Measurements from ENCODE around the gene ASIC2. TPM values are rescaled to one million over a fixed set of nuclear protein-coding genes. Genes with fewer than 3 reads are reported as not detected.

ASIC2 gene
- total RNA-seq, 1 experiment from 2014 or later: not detected

- Histone ChIP-seq H3K79me2 (ENCODE audit: low read length) (no peaks in the 10 kb centered on the region), H3K36me3 (ENCODE audit: insufficient read depth, low read length) (no peaks in the 10 kb centered on the region), H3K9me2 (replicated peaks; ENCODE audit: insufficient read depth, low read length) (no peaks in the 10 kb centered on the region), H4K20me1 (ENCODE audit: insufficient read depth, low read depth, low read length) (no peaks in the 10 kb centered on the region), H3K27ac (ENCODE audit: low read length) (no peak overlapping the region), H3K9ac (ENCODE audit: low read length) (no peak overlapping the region), H3K9me3 (ENCODE audit: low read length) (no peaks in the 10 kb centered on the region), H3K4me3 (ENCODE audit: low read length) (no peak overlapping the region), H3K27me3 (ENCODE audit: low read length) (no peaks in the 10 kb centered on the region), H3K4me2 (ENCODE audit: low read depth, low read length, poor library complexity, severe bottlenecking) (no peak overlapping the region), H3K4me1 (ENCODE audit: low read length) (no peaks in the 10 kb centered on the region), H2AFZ (ENCODE audit: low read length) (no peak overlapping the region)
- no peak for DNase-seq
Measured at GRCh38 chr17:33028778-33029177, 264.3 kb downstream of the ASIC2 start.

GRCh38 chr17:33028061-33028460 is 265.0 kb downstream of the ASIC2 start:
- H4K20me1 ChIP-seq (ENCODE audit: insufficient read depth, low read depth, low read length): no peaks in the 10 kb centered on the region
- H3K27me3 ChIP-seq (ENCODE audit: low read length): no peaks in the 10 kb centered on the region
- no peak overlapping the region for H3K4me2 ChIP-seq (ENCODE audit: low read depth, low read length, poor library complexity, severe bottlenecking)
- H3K9me3 ChIP-seq (ENCODE audit: low read length): no peaks in the 10 kb centered on the region
- H3K4me1 ChIP-seq (ENCODE audit: low read length): no peaks in the 10 kb centered on the region
- no peak overlapping the region for H2AFZ ChIP-seq (ENCODE audit: low read length)
- no peaks in the 10 kb centered on the region for H3K9me2 ChIP-seq (replicated peaks; ENCODE audit: insufficient read depth, low read length)
- no peak overlapping the region for H3K9ac ChIP-seq (ENCODE audit: low read length)
- no peak overlapping the region for H3K4me3 ChIP-seq (ENCODE audit: low read length)
- H3K79me2 ChIP-seq (ENCODE audit: low read length): no peaks in the 10 kb centered on the region
- DNase-seq: no peak
- no peak overlapping the region for H3K27ac ChIP-seq (ENCODE audit: low read length)
- H3K36me3 ChIP-seq (ENCODE audit: insufficient read depth, low read length): no peaks in the 10 kb centered on the region

GRCh38 chr17:33024688-33025486 is 268.2 kb downstream of the ASIC2 start:
- no peaks in the 10 kb centered on the region for H3K36me3 ChIP-seq (ENCODE audit: insufficient read depth, low read length)
- H4K20me1 ChIP-seq (ENCODE audit: insufficient read depth, low read depth, low read length): no peaks in the 10 kb centered on the region
- H3K9ac ChIP-seq (ENCODE audit: low read length): no peak overlapping the region
- no peaks in the 10 kb centered on the region for H3K9me3 ChIP-seq (ENCODE audit: low read length)
- no peak overlapping the region for H3K27ac ChIP-seq (ENCODE audit: low read length)
- H2AFZ ChIP-seq (ENCODE audit: low read length): no peak overlapping the region
- no peak for DNase-seq
- H3K4me2 ChIP-seq (ENCODE audit: low read depth, low read length, poor library complexity, severe bottlenecking): no peak overlapping the region
- H3K79me2 ChIP-seq (ENCODE audit: low read length): no peaks in the 10 kb centered on the region
- H3K4me3 ChIP-seq (ENCODE audit: low read length): no peak overlapping the region
- H3K4me1 ChIP-seq (ENCODE audit: low read length): no peaks in the 10 kb centered on the region
- H3K9me2 ChIP-seq (replicated peaks; ENCODE audit: insufficient read depth, low read length): no peaks in the 10 kb centered on the region
- no peaks in the 10 kb centered on the region for H3K27me3 ChIP-seq (ENCODE audit: low read length)

DNA sequence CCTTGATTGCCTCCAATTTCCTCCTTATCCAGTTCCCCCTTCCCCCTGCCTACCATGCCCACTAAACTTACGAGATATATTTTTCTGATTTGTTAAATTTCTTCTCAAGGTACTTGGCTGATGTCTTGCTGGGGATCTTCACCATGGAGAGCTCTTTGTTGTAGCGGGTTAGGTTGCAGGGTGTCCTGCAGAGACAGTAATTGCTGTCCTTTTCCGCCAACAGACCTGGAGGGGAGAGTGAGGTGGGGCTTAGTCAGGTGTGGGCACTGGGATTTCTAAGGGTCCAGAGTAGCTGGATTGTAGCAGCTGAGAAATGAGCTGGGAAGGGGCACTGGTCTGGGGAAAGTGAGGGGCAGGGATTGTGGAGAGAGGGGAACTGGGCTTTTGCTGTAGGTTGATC is 269.3 kb downstream of the ASIC2 start:
- Histone ChIP-seq H3K4me3 (ENCODE audit: low read length) (no peak overlapping the region), H3K4me1 (ENCODE audit: low read length) (no peaks in the 10 kb centered on the region), H3K36me3 (ENCODE audit: insufficient read depth, low read length) (no peaks in the 10 kb centered on the region), H3K9ac (ENCODE audit: low read length) (no peak overlapping the region), H3K9me3 (ENCODE audit: low read length) (no peaks in the 10 kb centered on the region), H3K4me2 (ENCODE audit: low read depth, low read length, poor library complexity, severe bottlenecking) (no peak overlapping the region), H3K79me2 (ENCODE audit: low read length) (no peaks in the 10 kb centered on the region), H3K27ac (ENCODE audit: low read length) (no peak overlapping the region), H4K20me1 (ENCODE audit: insufficient read depth, low read depth, low read length) (no peaks in the 10 kb centered on the region), H2AFZ (ENCODE audit: low read length) (no peak overlapping the region), H3K9me2 (replicated peaks; ENCODE audit: insufficient read depth, low read length) (no peaks in the 10 kb centered on the region), H3K27me3 (ENCODE audit: low read length) (no peaks in the 10 kb centered on the region)
- no peak for DNase-seq

DNA sequence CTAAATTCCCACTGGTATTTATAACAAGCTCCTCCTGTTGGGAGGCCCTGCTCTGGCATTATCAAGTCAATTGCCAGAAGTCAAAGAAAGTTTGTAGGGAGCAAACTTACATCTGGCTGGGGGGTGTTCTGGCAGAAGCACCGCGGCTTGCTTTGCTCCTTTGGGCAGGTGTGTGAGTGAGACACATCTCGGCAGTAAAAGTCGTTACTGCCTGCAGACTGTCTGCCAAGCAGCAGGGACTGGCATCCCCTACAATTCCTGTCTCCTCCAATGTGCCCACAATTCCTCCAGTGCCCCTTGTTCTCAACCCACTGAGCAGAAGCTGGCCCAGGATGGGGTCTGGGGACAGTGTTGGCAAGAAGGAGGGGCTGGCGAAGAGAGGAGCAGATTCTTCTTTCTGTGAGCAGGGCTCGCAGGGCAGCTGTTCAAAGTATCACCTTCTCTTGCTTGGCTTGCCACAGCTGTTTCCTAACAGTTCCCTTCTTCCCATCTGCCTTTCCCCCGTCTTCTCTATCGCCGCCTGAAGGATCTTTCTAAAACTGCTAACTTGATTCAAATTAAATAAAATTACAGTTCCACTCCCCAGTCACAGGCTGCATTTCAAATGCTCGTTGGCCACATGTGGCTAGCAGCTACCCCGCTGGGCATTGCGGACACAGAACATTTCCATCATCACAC is 271.2 kb downstream of the ASIC2 start:
- Histone ChIP-seq H3K9me3 (ENCODE audit: low read length) (no peaks in the 10 kb centered on the region), H3K27ac (ENCODE audit: low read length) (no peak overlapping the region), H3K9ac (ENCODE audit: low read length) (no peak overlapping the region), H3K4me3 (ENCODE audit: low read length) (no peak overlapping the region), H2AFZ (ENCODE audit: low read length) (no peak overlapping the region), H3K36me3 (ENCODE audit: insufficient read depth, low read length) (no peaks in the 10 kb centered on the region), H4K20me1 (ENCODE audit: insufficient read depth, low read depth, low read length) (no peaks in the 10 kb centered on the region), H3K79me2 (ENCODE audit: low read length) (no peaks in the 10 kb centered on the region), H3K4me1 (ENCODE audit: low read length) (no peaks in the 10 kb centered on the region), H3K4me2 (ENCODE audit: low read depth, low read length, poor library complexity, severe bottlenecking) (no peak overlapping the region), H3K27me3 (ENCODE audit: low read length) (no peaks in the 10 kb centered on the region), H3K9me2 (replicated peaks; ENCODE audit: insufficient read depth, low read length) (no peaks in the 10 kb centered on the region)
- no peak for DNase-seq

DNA sequence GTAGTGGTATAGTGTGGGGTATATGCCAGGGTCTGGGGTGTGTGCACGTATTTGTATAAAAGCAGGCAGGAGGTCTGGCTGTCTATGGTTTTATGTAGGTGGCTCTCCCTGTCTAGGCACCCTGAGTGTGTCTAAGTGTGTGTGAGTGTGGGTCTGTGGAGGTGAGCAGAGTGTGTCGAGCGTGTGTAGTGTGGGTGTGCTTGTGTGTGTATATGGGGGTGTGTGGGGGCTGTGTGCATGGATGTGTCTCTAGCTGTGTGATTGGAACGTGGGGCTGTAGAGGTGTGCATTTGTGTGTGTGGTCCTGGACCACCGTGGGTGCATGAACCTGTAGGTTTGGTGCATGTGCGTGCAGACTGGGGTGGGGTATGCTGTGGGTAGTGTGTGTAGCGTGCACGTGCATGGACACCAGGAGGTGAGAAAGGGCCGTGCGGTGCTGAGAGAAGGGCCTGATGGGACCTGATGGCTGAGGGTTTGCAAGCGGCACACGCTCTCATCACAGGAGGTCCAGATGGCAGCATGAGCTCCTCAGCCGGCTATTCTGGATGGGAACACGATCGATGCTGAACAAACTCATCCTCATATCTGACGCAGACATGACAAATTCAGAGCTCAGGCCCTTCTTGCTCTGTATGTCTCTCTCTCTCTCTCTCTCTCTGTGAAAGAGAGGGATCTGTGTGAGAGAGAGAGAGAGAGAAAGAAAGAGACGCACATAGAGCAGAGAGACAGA is 273.8 kb downstream of the ASIC2 start:
- no peaks in the 10 kb centered on the region for H3K4me1 ChIP-seq (ENCODE audit: low read length)
- H3K4me2 ChIP-seq (ENCODE audit: low read depth, low read length, poor library complexity, severe bottlenecking): no peak overlapping the region
- no peaks in the 10 kb centered on the region for H4K20me1 ChIP-seq (ENCODE audit: insufficient read depth, low read depth, low read length)
- H2AFZ ChIP-seq (ENCODE audit: low read length): no peak overlapping the region
- H3K27ac ChIP-seq (ENCODE audit: low read length): no peak overlapping the region
- no peaks in the 10 kb centered on the region for H3K9me3 ChIP-seq (ENCODE audit: low read length)
- DNase-seq: no peak
- no peaks in the 10 kb centered on the region for H3K9me2 ChIP-seq (replicated peaks; ENCODE audit: insufficient read depth, low read length)
- no peak overlapping the region for H3K9ac ChIP-seq (ENCODE audit: low read length)
- no peaks in the 10 kb centered on the region for H3K79me2 ChIP-seq (ENCODE audit: low read length)
- no peaks in the 10 kb centered on the region for H3K36me3 ChIP-seq (ENCODE audit: insufficient read depth, low read length)
- H3K4me3 ChIP-seq (ENCODE audit: low read length): no peak overlapping the region
- no peaks in the 10 kb centered on the region for H3K27me3 ChIP-seq (ENCODE audit: low read length)

- Histone ChIP-seq H3K4me2 (ENCODE audit: low read depth, low read length, poor library complexity, severe bottlenecking) (no peak overlapping the region), H3K9me2 (replicated peaks; ENCODE audit: insufficient read depth, low read length) (no peaks in the 10 kb centered on the region), H3K4me3 (ENCODE audit: low read length) (no peak overlapping the region), H3K79me2 (ENCODE audit: low read length) (no peaks in the 10 kb centered on the region), H3K27me3 (ENCODE audit: low read length) (no peaks in the 10 kb centered on the region), H3K4me1 (ENCODE audit: low read length) (no peaks in the 10 kb centered on the region), H3K36me3 (ENCODE audit: insufficient read depth, low read length) (no peaks in the 10 kb centered on the region), H3K9ac (ENCODE audit: low read length) (no peak overlapping the region), H2AFZ (ENCODE audit: low read length) (no peak overlapping the region), H3K9me3 (ENCODE audit: low read length) (no peaks in the 10 kb centered on the region), H4K20me1 (ENCODE audit: insufficient read depth, low read depth, low read length) (no peaks in the 10 kb centered on the region), H3K27ac (ENCODE audit: low read length) (no peak overlapping the region)
- DNase-seq: no peak
Measured at GRCh38 chr17:33017366-33017765, 275.7 kb downstream of the ASIC2 start.

- H3K9ac ChIP-seq (ENCODE audit: low read length): no peak overlapping the region
- H3K27ac ChIP-seq (ENCODE audit: low read length): no peak overlapping the region
- H3K9me3 ChIP-seq (ENCODE audit: low read length): no peaks in the 10 kb centered on the region
- H3K36me3 ChIP-seq (ENCODE audit: insufficient read depth, low read length): no peaks in the 10 kb centered on the region
- H2AFZ ChIP-seq (ENCODE audit: low read length): no peak overlapping the region
- no peak overlapping the region for H3K4me3 ChIP-seq (ENCODE audit: low read length)
- DNase-seq: no peak
- H3K4me2 ChIP-seq (ENCODE audit: low read depth, low read length, poor library complexity, severe bottlenecking): no peak overlapping the region
- no peaks in the 10 kb centered on the region for H4K20me1 ChIP-seq (ENCODE audit: insufficient read depth, low read depth, low read length)
- H3K27me3 ChIP-seq (ENCODE audit: low read length): no peaks in the 10 kb centered on the region
- H3K79me2 ChIP-seq (ENCODE audit: low read length): no peaks in the 10 kb centered on the region
- no peaks in the 10 kb centered on the region for H3K9me2 ChIP-seq (replicated peaks; ENCODE audit: insufficient read depth, low read length)
- H3K4me1 ChIP-seq (ENCODE audit: low read length): no peaks in the 10 kb centered on the region
Measured at GRCh38 chr17:33016920-33017319, 276.2 kb downstream of the ASIC2 start.

Data from Karpas-422 (cell line).